ENCODE measurements around the gene SMYD3. TPM values are rescaled to one million over a fixed set of nuclear protein-coding genes. Genes with fewer than 3 reads are reported as not detected.

The SMYD3 gene
- total RNA-seq, 1 donor from 2014 or later, result 35.4 TPM

DNA sequence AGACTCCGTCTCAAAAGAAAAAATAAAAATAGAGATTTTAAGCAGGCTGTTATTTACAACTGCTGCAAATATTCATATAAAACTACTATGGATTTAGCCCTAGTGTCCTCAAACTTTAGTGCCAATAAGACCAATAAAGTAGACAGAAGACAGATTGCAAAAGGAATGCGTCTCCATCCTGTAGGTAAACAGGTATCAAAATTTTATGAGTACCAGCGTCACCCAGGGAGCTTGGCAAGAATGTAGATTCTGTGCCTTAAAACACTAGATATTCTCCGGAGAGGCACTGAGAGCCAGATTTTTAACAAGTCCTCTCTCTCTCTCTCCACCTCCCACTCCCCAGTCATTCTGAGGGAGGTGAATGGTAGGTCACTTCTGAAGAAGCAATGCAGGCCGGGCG lies 18.4 kb downstream of the SMYD3 start:
- TF ChIP-seq, protein P1, sequence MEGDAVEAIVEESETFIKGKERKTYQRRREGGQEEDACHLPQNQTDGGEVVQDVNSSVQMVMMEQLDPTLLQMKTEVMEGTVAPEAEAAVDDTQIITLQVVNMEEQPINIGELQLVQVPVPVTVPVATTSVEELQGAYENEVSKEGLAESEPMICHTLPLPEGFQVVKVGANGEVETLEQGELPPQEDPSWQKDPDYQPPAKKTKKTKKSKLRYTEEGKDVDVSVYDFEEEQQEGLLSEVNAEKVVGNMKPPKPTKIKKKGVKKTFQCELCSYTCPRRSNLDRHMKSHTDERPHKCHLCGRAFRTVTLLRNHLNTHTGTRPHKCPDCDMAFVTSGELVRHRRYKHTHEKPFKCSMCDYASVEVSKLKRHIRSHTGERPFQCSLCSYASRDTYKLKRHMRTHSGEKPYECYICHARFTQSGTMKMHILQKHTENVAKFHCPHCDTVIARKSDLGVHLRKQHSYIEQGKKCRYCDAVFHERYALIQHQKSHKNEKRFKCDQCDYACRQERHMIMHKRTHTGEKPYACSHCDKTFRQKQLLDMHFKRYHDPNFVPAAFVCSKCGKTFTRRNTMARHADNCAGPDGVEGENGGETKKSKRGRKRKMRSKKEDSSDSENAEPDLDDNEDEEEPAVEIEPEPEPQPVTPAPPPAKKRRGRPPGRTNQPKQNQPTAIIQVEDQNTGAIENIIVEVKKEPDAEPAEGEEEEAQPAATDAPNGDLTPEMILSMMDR (IDR thresholded peaks at IDR 0.05; ENCODE audit: partially characterized antibody, unreplicated experiment), result no peak
- Mint-ChIP-seq H3K9me3 (ENCODE audit: unreplicated experiment) (peaks cover 3% of the 10 kb centered on the region), H3K36me3 (ENCODE audit: unreplicated experiment) (no peaks in the 10 kb centered on the region), H3K4me3 (ENCODE audit: unreplicated experiment) (no peak overlapping the region), H3K27ac (ENCODE audit: unreplicated experiment) (no peak overlapping the region), H3K4me1 (ENCODE audit: low read depth, unreplicated experiment) (peaks cover 9% of the 10 kb centered on the region), H3K27me3 (ENCODE audit: unreplicated experiment) (no peaks in the 10 kb centered on the region)
- DNase-seq, result no peak

DNA sequence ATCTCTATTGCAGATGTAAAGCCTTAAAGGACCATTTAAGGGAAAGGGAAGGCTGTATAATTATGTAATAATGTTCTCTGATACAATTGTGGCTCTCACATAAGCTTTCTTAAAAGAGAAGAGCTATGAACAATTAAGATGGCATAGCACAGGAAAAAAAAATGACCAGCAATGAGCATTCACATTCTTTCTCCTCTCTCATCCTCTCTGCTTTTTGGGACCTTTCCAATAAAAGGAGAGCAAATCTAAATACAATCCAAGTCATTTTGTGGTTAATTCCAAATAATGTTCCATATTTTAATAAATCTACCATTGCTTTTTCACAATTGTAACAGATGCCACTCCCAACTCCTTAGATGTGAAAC lies 23.5 kb downstream of the SMYD3 start:
- Mint-ChIP-seq H3K4me1 (ENCODE audit: low read depth, unreplicated experiment) (peaks cover 10% of the 10 kb centered on the region), H3K27ac (ENCODE audit: unreplicated experiment) (no peak overlapping the region), H3K27me3 (ENCODE audit: unreplicated experiment) (no peaks in the 10 kb centered on the region), H3K36me3 (ENCODE audit: unreplicated experiment) (no peaks in the 10 kb centered on the region), H3K4me3 (ENCODE audit: unreplicated experiment) (no peak overlapping the region), H3K9me3 (ENCODE audit: unreplicated experiment) (peaks cover 2% of the 10 kb centered on the region)
- DNase-seq, result no peak
- TF ChIP-seq, protein P1 (IDR thresholded peaks at IDR 0.05; ENCODE audit: partially characterized antibody, unreplicated experiment), result no peak

DNA sequence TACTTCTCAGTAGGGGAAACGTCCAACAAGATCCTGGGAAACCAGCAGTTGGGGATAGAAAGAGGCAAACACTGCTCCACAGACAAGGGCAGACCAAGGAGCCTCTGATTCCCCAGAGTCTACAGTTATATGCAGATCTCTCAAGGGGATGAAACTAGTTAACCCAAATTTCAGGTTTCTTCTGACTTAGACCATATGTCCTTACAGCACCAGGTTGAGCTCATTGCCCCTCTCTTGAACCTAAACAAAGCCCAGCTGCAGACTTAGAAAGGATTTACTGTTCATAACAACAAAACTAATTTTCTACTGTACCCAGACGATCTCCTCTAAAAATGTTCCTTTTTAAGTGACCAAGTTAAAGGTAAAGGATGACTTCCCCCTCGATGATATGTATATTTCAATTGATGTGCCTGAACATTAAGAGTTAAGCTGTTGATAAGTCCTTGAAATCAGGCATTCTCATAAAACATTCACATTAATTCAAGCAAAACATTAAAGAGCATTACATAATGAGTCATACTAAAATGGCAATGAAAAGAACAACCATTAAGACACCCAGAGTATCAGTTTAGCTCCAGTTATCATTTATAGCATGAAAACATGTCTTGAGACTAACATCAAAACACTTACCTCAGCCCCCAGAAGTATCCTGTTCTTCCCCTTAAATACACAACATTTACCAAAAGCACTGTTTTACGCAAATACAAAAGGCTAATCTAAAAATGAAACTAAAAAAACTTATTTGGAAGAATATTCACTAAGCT lies 24.1 kb downstream of the SMYD3 start:
- no peaks in the 10 kb centered on the region for H3K36me3 Mint-ChIP-seq (ENCODE audit: unreplicated experiment)
- H3K27ac Mint-ChIP-seq (ENCODE audit: unreplicated experiment), result no peak overlapping the region
- peaks cover 10% of the 10 kb centered on the region for H3K4me1 Mint-ChIP-seq (ENCODE audit: low read depth, unreplicated experiment)
- DNase-seq, result no peak
- H3K27me3 Mint-ChIP-seq (ENCODE audit: unreplicated experiment), result no peaks in the 10 kb centered on the region
- H3K9me3 Mint-ChIP-seq (ENCODE audit: unreplicated experiment), result no peaks in the 10 kb centered on the region
- H3K4me3 Mint-ChIP-seq (ENCODE audit: unreplicated experiment), result no peak overlapping the region
- TF ChIP-seq, protein P1 (IDR thresholded peaks at IDR 0.05; ENCODE audit: partially characterized antibody, unreplicated experiment), result no peak

DNA sequence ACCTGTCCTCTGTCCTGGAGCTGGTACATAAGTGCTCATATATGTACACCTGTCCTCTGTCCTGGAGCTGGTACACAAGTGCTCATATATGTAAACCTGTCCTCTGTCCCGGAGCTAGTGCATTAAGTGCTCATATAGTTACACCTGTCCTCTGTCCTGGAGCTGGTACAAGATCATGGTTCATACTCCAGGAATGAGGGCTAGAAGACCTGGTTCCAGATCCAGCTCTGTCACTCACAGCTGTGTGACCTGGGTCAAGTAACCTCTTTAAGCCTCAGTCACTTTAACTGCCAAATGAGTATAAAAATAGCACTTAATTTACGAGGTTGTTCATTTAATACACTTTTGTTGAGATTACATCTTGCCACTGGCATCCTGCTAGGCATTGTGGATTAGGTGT lies 28.0 kb downstream of the SMYD3 start:
- no peaks in the 10 kb centered on the region for H3K9me3 Mint-ChIP-seq (ENCODE audit: unreplicated experiment)
- DNase-seq, result no peak
- H3K27ac Mint-ChIP-seq (ENCODE audit: unreplicated experiment), result no peak overlapping the region
- H3K27me3 Mint-ChIP-seq (ENCODE audit: unreplicated experiment), result no peaks in the 10 kb centered on the region
- TF ChIP-seq, protein P1 (IDR thresholded peaks at IDR 0.05; ENCODE audit: partially characterized antibody, unreplicated experiment), result no peak
- no peak overlapping the region for H3K4me3 Mint-ChIP-seq (ENCODE audit: unreplicated experiment)
- no peaks in the 10 kb centered on the region for H3K36me3 Mint-ChIP-seq (ENCODE audit: unreplicated experiment)
- H3K4me1 Mint-ChIP-seq (ENCODE audit: low read depth, unreplicated experiment), result peaks cover 10% of the 10 kb centered on the region

DNA sequence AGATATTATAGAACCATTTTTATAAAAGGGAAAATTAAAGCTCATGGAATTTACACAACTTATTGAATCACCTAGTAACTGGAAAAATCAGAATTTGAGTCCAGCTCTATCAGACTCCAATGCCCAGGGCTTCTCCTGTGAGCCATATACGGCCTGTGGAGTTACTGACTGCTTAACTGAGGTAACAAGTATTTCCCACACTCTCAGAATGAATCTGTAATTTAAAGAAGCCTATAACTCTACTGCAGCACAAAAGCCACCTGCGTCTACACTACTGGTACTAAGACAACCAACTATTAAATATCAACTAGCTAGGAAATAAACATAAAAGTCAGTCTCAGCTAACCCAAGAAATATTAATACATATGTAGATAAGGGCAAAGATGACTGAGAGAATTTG lies 29.4 kb downstream of the SMYD3 start:
- no peak overlapping the region for H3K4me3 Mint-ChIP-seq (ENCODE audit: unreplicated experiment)
- no peak overlapping the region for H3K27ac Mint-ChIP-seq (ENCODE audit: unreplicated experiment)
- H3K9me3 Mint-ChIP-seq (ENCODE audit: unreplicated experiment), result no peaks in the 10 kb centered on the region
- peaks cover 3% of the 10 kb centered on the region for H3K4me1 Mint-ChIP-seq (ENCODE audit: low read depth, unreplicated experiment)
- DNase-seq, result no peak
- no peaks in the 10 kb centered on the region for H3K36me3 Mint-ChIP-seq (ENCODE audit: unreplicated experiment)
- H3K27me3 Mint-ChIP-seq (ENCODE audit: unreplicated experiment), result no peaks in the 10 kb centered on the region
- TF ChIP-seq, protein P1 (IDR thresholded peaks at IDR 0.05; ENCODE audit: partially characterized antibody, unreplicated experiment), result no peak
